HFFc6 (cell line): ENCODE data around the gene TAX1BP1. TPM values are rescaled to one million over a fixed set of nuclear protein-coding genes. Genes with fewer than 3 reads are reported as not detected.

ENCODE experiments used
- DNase-seq: peaks from one replicate; pipeline ENCODE4 v3.0.0-alpha.2; 2018
- H3K27ac Mint-ChIP-seq: 2 replicates; pipeline ENCODE4 v1.8.0; 2020; ENCODE audit warnings: mild to moderate bottlenecking, mixed read lengths
- H3K27me3 Mint-ChIP-seq: 2 replicates; pipeline ENCODE4 v1.8.0; 2021; ENCODE audit warnings: mild to moderate bottlenecking, moderate library complexity, mixed read lengths; ENCODE audit not compliant: insufficient read depth
- H3K36me3 Mint-ChIP-seq: 2 replicates; pipeline ENCODE4 v1.8.0; 2021; ENCODE audit warnings: low read depth, mixed read lengths
- H3K4me1 Mint-ChIP-seq: 2 replicates; pipeline ENCODE4 v1.8.0; 2020; ENCODE audit warnings: low read depth, mixed read lengths
- H3K4me3 Mint-ChIP-seq: 2 replicates; pipeline ENCODE4 v1.8.0; 2020; ENCODE audit warnings: mild to moderate bottlenecking, moderate library complexity, mixed read lengths
- H3K9me3 Mint-ChIP-seq: 2 replicates; pipeline ENCODE4 v1.8.0; 2020; ENCODE audit warnings: mild to moderate bottlenecking, mixed read lengths
- total RNA-seq, 6 experiments: library from RNA; stranded (reverse); fragmentation: NEBNext Ultra II Directional; extraction: Animal tissue kit (Norgen Biotek cat#: 25700); gene quantifications; 2 replicates in 1 of 6; 3 replicates in 5 of 6; pipeline ENCODE4 v1.2.3, GENCODE V29; 2021
- TF ChIP-seq, protein P1 (sequence below): fragments of 200-600 bp; sonication (generic); IDR thresholded peaks from 2 replicates; pipeline ENCODE4 v1.5.0; 2021; ENCODE audit warnings: antibody characterized with exemption, mild to moderate bottlenecking

The TAX1BP1 gene
- total RNA-seq, 6 experiments from 2014 or later, result 106 to 138 (median 120) TPM

GRCh38 chr7:27779873-27780272 is 39.9 kb downstream of the TAX1BP1 start:
- no peaks in the 10 kb centered on the region for H3K9me3 Mint-ChIP-seq
- H3K4me1 Mint-ChIP-seq, result peaks cover 53% of the 10 kb centered on the region
- no peak overlapping the region for H3K4me3 Mint-ChIP-seq
- TF ChIP-seq, protein P1, sequence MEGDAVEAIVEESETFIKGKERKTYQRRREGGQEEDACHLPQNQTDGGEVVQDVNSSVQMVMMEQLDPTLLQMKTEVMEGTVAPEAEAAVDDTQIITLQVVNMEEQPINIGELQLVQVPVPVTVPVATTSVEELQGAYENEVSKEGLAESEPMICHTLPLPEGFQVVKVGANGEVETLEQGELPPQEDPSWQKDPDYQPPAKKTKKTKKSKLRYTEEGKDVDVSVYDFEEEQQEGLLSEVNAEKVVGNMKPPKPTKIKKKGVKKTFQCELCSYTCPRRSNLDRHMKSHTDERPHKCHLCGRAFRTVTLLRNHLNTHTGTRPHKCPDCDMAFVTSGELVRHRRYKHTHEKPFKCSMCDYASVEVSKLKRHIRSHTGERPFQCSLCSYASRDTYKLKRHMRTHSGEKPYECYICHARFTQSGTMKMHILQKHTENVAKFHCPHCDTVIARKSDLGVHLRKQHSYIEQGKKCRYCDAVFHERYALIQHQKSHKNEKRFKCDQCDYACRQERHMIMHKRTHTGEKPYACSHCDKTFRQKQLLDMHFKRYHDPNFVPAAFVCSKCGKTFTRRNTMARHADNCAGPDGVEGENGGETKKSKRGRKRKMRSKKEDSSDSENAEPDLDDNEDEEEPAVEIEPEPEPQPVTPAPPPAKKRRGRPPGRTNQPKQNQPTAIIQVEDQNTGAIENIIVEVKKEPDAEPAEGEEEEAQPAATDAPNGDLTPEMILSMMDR, result no peak
- no peaks in the 10 kb centered on the region for H3K36me3 Mint-ChIP-seq
- H3K27ac Mint-ChIP-seq, result no peak overlapping the region
- no peaks in the 10 kb centered on the region; the same call in 1 of the 2 replicates for H3K27me3 Mint-ChIP-seq
- DNase-seq, result no peak

GRCh38 chr7:27781188-27781587 is 41.2 kb downstream of the TAX1BP1 start:
- no peaks in the 10 kb centered on the region for H3K9me3 Mint-ChIP-seq
- TF ChIP-seq, protein P1, result no peak
- DNase-seq, result no peak
- peaks cover 41% of the 10 kb centered on the region for H3K4me1 Mint-ChIP-seq
- H3K36me3 Mint-ChIP-seq, result peaks cover 3% of the 10 kb centered on the region; the same call in 1 of the 2 replicates
- no peak overlapping the region for H3K27ac Mint-ChIP-seq
- no peaks in the 10 kb centered on the region for H3K27me3 Mint-ChIP-seq
- no peak overlapping the region for H3K4me3 Mint-ChIP-seq

GRCh38 chr7:27782849-27783248 is 42.9 kb downstream of the TAX1BP1 start:
- no peak for DNase-seq
- Mint-ChIP-seq H3K36me3 (peaks cover 3% of the 10 kb centered on the region; the same call in 1 of the 2 replicates), H3K4me1 (peaks cover 36% of the 10 kb centered on the region), H3K9me3 (no peaks in the 10 kb centered on the region), H3K4me3 (no peak overlapping the region), H3K27me3 (no peaks in the 10 kb centered on the region), H3K27ac (peak overlapping the region; percentile 56)
- TF ChIP-seq, protein P1, result no peak

DNA sequence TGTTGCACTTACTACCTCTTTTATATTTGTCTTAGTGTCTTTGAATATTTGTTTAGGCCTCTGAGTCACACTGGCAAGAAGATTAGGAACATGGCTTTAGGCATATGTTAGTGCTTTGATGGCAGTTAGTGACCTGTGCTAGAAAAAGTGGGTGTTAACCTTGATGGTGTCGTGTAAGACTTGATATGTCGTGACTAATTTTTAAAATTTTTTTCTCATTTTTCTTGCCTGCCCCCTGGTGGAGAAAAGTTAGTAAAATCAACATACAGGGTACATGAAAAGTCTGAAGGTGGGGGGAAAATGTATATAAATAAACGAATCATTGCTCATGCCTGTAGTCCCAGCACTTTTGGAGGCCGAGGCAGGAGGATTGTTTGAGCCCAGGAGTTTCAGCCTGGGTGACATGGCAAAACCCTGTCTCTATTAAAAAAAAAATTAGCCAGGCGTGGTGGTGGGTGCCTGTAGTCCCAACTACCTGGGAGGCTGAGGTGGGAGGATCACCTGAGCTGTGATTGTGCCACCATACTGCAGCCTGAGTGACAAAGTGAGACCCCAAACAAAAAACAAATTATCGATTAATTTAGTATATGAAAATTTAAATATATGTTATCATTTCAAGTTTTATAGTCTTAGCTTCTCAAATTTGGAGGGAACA is 44.6 kb downstream of the TAX1BP1 start:
- Mint-ChIP-seq H3K4me3 (no peak overlapping the region; the same call in 1 of the 2 replicates), H3K27ac (peak overlapping the region; percentile 57), H3K4me1 (peaks cover 35% of the 10 kb centered on the region), H3K27me3 (no peaks in the 10 kb centered on the region), H3K9me3 (no peaks in the 10 kb centered on the region), H3K36me3 (peaks cover 3% of the 10 kb centered on the region; the same call in 1 of the 2 replicates)
- peak; percentile 88 for DNase-seq
- TF ChIP-seq, protein P1, result peak; percentile 94

- no peak overlapping the region for H3K4me3 Mint-ChIP-seq
- peaks cover 20% of the 10 kb centered on the region for H3K36me3 Mint-ChIP-seq
- H3K9me3 Mint-ChIP-seq, result no peaks in the 10 kb centered on the region
- H3K27me3 Mint-ChIP-seq, result no peaks in the 10 kb centered on the region
- TF ChIP-seq, protein P1, result no peak
- H3K4me1 Mint-ChIP-seq, result peaks cover 27% of the 10 kb centered on the region
- H3K27ac Mint-ChIP-seq, result no peak overlapping the region
- no peak for DNase-seq
These were observed 48.5 kb downstream of the TAX1BP1 start for GRCh38 chr7:27788437-27788836.
